Measurements from ENCODE around the gene MED14.

GRCh38 chrX:40652664-40653063 lies 82.7 kb downstream of the MED14 start:
- TF ChIP-seq CTCF (IDR thresholded peaks at IDR 0.05; ENCODE audit: low read depth, low read length) (no peak), EZH2phosphoT487 (IDR thresholded peaks at IDR 0.05; ENCODE audit: low read depth) (no peak)

Data from OCI-LY3 (cell line).